Activated CD4-positive, alpha-beta T cell treated with anti-CD3 and anti-CD28 coated beads, Interleukin-2, Interleukin-4, amounts not matched to agents 100 ng/mL and 50 ng/mL, durations not matched to agents 16 hours and 8 hours (primary cell): ENCODE data around the gene LANCL1.

Experiments used
- DNase-seq: peaks from one replicate; pipeline ENCODE4 v3.0.0-alpha.2; 2020; ENCODE audit warnings: low spot score

Gene LANCL1

GRCh38 chr2:210476194-210477128, at the start of gene LANCL1:
LANCL1 (minus strand) TSS chr2:210476759; CDS start chr2:210476396, 363 bp downstream.
- peak; percentile 90 for DNase-seq

DNA sequence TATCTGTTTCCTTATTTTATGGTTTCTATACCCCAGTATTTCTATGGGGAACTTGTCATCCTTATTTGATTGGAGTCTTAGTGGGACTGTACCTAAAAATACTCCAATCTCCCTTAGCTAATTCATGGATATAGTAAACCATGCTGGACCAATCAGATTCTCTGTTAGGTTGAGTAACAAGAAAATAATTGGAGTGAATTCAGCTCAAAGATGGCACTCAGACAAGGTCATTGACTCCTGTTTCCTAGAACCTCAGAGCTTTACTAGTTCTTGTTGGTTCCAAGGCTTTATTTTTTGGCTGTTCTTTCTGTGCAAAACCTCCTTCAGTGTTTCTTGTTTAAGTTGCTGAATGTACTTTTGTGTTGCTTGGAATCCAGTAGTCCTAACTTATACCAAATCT, 48.0 kb upstream of the LANCL1 start:
- no peak for DNase-seq

- DNase-seq, result no peak
These were observed 47.2 kb upstream of the LANCL1 start for GRCh38 chr2:210523650-210524289.

- DNase-seq, result no peak
These were observed 45.8 kb upstream of the LANCL1 start for GRCh38 chr2:210522399-210522798.

GRCh38 chr2:210519594-210519993, 43.0 kb upstream of the LANCL1 start:
- DNase-seq, result no peak

GRCh38 chr2:210517264-210517663, 40.7 kb upstream of the LANCL1 start:
- no peak for DNase-seq

DNA sequence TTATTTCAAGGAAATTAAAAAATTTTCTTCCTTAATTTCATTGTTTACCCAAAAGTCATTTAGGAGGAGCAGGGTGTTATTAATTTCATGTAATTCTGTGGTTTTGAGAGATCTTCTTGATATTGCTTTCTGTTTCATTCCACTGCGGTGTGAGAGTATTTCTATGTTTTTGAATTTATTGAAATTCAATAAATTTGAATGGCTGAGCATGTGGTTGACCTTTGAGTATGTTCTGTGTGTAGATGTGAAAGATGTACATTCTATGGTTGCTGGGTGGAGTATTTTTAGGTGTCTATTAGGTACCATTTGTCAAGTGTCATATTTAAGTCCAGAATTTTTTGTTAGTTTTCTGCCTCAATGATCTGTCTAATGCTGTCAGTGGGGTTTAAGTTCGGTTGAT, 39.4 kb upstream of the LANCL1 start:
- DNase-seq, result no peak

- DNase-seq, result no peak
These were observed 27.2 kb upstream of the LANCL1 start for GRCh38 chr2:210503725-210504191.

DNA sequence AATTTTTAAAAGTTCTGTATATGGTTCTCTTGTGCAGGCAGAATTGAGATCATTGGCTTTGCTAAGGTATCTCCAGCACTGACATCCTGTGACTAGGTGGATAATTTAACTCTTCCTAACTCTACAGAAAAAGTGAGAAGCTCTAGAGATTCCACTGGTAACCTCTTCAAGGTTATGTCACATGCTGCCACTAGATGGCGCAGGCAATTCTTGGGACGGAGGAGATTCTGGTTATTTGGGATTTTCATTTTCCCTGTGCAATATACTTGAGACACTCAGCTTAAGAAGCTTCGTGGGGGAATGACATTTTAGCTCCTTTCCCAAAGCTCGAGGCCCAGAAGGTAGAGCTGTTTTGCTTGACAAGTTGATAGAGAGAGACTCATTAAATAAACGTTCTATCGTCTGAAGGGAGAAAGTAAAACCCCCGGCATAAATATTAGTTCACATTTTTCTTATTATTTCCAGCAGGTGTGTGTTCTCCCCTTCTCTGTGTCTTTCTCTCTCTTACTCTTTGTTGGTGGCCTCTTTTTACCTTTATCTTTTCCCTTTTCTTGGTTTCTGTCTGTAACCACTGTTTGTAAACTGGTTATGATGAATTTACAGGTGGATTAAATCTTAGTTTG, 26.6 kb upstream of the LANCL1 start:
- peak; percentile 15 for DNase-seq

GRCh38 chr2:210496512-210496911, 20.0 kb upstream of the LANCL1 start:
- DNase-seq, result no peak

DNA sequence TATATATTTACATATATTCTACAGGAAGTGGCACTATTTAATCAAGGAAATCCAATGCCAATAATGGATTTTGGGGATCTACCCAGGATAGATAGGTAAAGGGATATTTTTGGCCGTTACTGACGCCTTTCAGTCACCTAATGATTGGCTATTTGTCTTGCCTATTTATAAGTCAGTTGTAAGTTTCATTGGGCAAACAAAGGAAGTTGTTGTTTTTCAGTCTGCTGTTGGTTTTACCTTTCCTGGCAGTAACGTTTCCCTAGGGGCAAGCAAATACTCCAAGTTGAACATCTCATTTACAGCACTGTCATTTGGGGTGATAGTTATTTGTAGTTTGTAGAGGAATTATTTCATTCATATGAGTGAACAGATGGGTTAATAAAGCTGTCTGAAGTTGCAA, 17.0 kb upstream of the LANCL1 start:
- DNase-seq, result no peak

DNA sequence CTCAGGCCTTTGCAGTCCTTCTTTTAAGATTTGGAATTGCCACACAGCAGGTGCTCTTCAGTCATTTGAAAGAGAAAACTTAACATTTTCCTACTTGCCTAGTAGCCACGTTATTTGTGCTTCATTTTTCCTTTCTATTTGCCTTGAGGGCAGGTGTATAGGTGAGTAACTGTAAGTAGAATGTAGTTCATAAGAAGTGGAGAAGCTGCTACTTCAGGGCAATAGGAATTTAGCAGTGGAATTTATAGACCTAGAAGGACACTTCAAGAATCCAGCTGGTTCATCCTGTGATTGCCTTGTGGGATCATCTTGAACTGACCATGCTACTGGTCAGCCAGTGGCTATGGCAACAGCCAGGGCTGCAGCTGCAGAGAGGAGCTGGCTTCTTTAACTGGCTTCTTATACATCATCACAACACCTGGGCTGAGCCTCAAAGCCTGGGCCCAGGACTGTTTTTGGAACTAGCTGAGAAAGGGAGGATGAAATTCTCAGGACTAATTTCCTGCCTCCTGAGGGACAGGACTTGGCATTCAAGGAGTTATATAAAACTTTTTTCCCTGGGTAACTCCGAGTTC, 5.1 kb upstream of the LANCL1 start:
- DNase-seq, result no peak

DNA sequence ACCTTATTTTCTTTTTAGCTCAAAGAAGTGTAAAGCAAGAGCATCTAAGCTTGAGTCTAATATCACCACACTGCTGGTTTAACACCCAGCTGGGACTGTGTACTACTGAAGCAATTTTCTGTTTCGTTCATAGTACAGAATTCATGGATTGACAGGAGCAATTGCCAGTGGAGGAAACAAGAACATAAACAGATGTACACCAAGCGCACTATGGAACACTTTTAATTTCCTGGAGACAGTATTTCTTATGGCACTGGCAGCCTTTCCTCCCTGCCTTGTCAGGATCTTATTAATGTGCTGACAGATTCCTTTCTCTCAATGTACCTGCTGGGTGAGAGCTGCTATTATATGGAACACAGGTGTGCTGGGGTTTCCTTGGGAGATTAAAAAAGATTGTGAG, 4.2 kb upstream of the LANCL1 start:
- DNase-seq, result no peak

GRCh38 chr2:210480079-210480478, 3.5 kb upstream of the LANCL1 start:
- DNase-seq, result no peak

DNA sequence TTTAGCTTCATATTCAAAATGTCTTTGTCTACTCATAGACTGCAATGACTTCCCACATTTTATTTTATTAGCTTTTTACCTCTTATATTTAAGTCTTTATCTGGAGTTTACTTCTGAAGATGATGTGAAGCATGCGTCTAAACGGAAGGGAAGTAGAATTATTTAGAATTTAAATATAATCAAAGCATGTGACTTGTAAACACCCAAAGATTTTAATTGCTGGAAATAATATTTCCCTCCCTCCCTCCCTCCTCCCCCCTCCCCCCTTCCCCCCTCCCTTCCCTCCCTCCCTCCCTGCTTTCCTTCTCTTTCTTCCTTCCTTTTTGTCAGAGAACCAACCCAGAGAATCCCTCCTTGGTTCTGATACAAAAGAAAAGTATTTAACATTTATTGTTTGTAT, 2.1 kb upstream of the LANCL1 start:
- no peak for DNase-seq

GRCh38 chr2:210477496-210477895, 937 bp upstream of the LANCL1 start:
- DNase-seq, result peak; percentile 9

- no peak for DNase-seq
These were observed 853 bp downstream of the LANCL1 start for GRCh38 chr2:210475706-210476105.

- no peak for DNase-seq
These were observed 1.8 kb downstream of the LANCL1 start for GRCh38 chr2:210474776-210475175.

GRCh38 chr2:210461401-210461800, 15.2 kb downstream of the LANCL1 start:
- no peak for DNase-seq

DNA sequence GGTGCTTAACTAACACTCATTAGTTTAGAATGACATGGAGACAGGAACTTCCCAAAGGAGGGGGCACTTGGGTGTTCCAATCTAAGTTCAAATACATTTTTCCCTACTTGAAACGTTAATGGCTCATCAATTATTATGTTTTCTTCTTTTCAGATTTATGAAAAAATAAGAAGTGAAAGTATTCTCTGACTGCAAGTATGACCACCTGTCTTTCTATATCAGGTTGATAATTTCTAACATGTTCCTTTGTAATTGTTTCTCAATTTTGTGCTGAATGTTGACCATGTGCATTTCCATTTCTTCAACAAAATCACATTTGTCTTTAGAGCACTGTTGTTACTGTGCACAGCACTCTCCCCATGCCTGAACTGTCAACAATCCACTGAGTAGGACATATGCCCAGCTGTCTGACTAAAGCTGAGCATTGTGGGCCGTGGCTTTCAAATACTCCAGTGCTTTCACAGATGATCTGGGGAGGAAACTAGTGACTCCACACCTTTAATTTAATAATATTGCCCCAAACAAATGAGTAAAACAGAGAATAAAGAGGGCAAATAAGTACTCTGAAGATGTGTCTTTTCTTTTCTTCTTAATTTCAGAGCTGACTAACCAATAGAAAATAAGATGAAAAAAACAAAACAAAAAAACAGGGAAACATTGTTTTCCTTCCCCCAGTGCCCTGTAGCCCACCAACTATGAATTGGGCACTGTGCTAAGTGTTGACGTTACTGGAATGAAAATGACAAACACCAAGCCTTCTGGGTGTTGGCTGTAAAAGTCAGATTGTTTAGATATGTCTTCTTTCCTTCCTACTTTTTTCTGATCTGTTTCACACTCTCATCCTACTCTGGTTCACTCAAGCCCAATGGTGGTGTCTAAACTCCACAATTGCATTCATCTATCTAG, 16.0 kb downstream of the LANCL1 start:
- no peak for DNase-seq

DNA sequence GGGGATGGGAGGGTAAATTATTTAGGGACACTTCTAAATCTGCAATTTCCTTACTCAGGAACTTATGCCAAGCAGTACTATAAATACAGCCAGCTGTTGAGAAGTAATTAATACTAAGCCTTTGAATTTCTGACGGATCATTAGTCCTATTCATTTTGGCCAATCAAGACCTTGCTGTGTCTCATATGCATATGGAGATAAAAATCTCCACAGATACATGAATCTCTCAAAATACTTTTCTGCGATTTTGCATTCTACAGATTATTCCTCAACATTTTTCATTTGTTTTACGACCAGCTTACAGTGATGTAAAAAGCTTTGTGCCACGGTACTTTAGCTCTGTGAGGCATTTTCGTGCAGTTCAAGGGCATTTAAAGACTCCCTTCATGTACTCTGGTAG, 16.7 kb downstream of the LANCL1 start:
- DNase-seq, result no peak
